Measurements from ENCODE around the gene MAPK8IP2.

MAPK8IP2 gene

DNA sequence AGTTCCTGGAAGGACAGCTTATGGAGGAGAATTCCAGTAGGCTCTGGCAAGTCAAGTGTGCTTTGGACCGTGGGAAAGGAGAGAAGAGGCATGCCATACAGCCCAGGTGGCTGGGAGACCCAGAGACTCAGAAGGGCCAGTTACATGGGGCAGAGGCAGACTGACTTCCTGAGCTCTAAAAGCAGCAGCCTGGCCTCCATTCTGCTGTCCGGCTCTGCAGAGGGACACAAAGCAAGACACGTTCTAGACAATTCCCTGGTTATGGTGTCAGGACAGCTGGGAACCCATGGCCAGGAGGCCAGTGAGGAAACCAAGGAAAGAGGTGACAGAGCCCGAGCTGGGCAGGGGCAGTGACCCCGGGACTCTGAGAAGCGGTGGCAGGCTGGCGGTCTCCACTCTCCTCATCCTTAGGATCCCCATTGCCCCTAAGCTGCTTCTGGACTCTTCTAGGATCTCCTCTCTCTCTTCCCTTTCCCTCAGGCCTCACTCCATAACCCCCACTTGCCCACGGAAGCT, 25.1 kb upstream of the MAPK8IP2 start:
- Histone ChIP-seq H3K9ac (ENCODE audit: low read depth in 1 of 2, low read length in 2 of 2) (no peak overlapping the region), H3K4me1 (ENCODE audit: control insufficient read depth in 2 of 2, insufficient read depth in 2 of 2, low read length in 2 of 2) (peaks cover 0 to 10% of the 10 kb centered on the region in 2 donors), H3K36me3 (ENCODE audit: control insufficient read depth in 2 of 2, insufficient read depth in 2 of 2, low read length in 2 of 2) (peaks cover 15 to 25% of the 10 kb centered on the region in 2 donors)

DNA sequence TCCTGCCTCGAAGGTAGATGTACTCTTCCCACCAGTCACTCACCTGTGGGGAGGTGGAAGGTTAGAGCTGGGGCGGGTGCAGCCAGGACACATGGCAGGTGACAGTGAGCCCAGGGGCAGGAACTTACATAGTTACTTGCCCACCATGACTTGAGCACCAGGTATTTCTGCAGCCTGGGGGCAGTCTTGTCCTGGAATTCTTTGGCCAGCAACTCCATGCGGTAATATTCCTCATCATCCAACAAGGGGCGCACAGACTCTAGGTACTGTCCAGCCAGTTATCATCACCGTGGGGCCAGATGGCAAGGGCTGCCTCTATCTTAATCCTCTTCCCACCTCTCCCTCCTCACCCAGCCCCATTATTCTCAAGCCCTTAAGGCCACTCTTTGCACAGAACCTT, 24.5 kb upstream of the MAPK8IP2 start:
- Histone ChIP-seq H3K27ac (ENCODE audit: low read depth in 2 of 2, low read length in 2 of 2) (no peak overlapping the region), H3K9me3 (ENCODE audit: control insufficient read depth in 2 of 2, low read length in 2 of 2) (no peaks in the 10 kb centered on the region), H3K9ac (ENCODE audit: low read depth in 1 of 2, low read length in 2 of 2) (no peak overlapping the region), H3K4me1 (ENCODE audit: control insufficient read depth in 2 of 2, insufficient read depth in 2 of 2, low read length in 2 of 2) (peaks cover 0 to 12% of the 10 kb centered on the region in 2 donors), H3K27me3 (ENCODE audit: control insufficient read depth in 2 of 2, insufficient read depth in 2 of 2, low read length in 2 of 2) (no peaks in the 10 kb centered on the region), H3K4me3 (ENCODE audit: low read length in 2 of 2) (no peak overlapping the region), H3K36me3 (ENCODE audit: control insufficient read depth in 2 of 2, insufficient read depth in 2 of 2, low read length in 2 of 2) (peaks cover 13 to 21% of the 10 kb centered on the region in 2 donors)

More for the DNA sequence above, 25.1 kb upstream of the MAPK8IP2 start:
- Histone ChIP-seq H3K27ac (ENCODE audit: low read depth in 2 of 2, low read length in 2 of 2) (no peak overlapping the region), H3K4me3 (ENCODE audit: low read length in 2 of 2) (no peak overlapping the region), H3K27me3 (ENCODE audit: control insufficient read depth in 2 of 2, insufficient read depth in 2 of 2, low read length in 2 of 2) (no peaks in the 10 kb centered on the region), H3K9me3 (ENCODE audit: control insufficient read depth in 2 of 2, low read length in 2 of 2) (no peaks in the 10 kb centered on the region)

DNA sequence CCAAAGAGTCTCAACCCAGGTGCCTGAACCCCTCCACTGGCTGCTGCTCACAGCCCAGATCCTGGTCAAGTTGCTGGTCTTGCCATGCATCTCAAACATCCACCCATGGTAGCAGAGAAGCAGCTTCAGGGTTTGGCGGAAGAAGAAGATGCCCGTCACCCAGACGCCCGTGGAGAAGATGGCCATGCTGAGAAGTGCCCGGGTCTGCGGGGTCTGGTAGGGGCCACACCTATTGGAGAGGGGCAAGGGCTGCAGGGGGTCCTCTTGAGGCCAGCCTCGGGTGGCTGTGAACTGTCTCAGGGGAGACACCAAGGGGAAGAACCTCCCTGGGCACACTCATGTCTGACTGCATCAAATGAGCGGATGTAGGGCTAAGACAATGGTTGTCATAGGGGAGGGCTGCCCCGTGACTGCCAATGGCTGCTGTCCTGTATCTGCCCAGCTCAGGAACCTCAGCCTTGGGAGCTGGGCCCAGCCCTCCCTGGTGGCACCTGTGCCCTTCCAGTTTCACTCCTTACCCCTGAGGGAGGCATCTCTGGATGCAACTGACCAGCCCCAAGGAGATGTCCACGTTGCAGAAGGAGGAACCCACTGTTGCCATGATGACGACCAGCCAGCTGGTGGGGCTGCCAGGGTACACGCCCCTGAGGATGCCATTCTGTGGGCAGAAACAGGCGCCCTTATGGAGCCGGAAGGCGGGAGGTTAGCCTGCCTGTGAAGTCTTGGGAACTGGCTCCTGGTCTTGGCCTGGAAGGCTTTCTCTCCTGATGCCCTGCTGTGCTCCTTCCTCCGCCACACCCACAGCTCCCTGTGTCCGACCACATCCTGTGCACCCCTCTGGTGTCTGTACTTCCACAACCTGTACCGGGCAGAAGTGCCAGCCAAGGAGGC, 23.5 kb upstream of the MAPK8IP2 start:
- H3K27me3 ChIP-seq (ENCODE audit: control insufficient read depth in 2 of 2, insufficient read depth in 2 of 2, low read length in 2 of 2) = no peaks in the 10 kb centered on the region
- peaks cover 8 to 18% of the 10 kb centered on the region in 2 donors for H3K36me3 ChIP-seq (ENCODE audit: control insufficient read depth in 2 of 2, insufficient read depth in 2 of 2, low read length in 2 of 2)
- H3K9ac ChIP-seq (ENCODE audit: low read depth in 1 of 2, low read length in 2 of 2) = no peak overlapping the region
- no peak overlapping the region for H3K27ac ChIP-seq (ENCODE audit: low read depth in 2 of 2, low read length in 2 of 2)
- H3K9me3 ChIP-seq (ENCODE audit: control insufficient read depth in 2 of 2, low read length in 2 of 2) = no peaks in the 10 kb centered on the region
- no peak overlapping the region for H3K4me3 ChIP-seq (ENCODE audit: low read length in 2 of 2)
- H3K4me1 ChIP-seq (ENCODE audit: control insufficient read depth in 2 of 2, insufficient read depth in 2 of 2, low read length in 2 of 2) = peaks cover 7 to 17% of the 10 kb centered on the region in 2 donors

DNA sequence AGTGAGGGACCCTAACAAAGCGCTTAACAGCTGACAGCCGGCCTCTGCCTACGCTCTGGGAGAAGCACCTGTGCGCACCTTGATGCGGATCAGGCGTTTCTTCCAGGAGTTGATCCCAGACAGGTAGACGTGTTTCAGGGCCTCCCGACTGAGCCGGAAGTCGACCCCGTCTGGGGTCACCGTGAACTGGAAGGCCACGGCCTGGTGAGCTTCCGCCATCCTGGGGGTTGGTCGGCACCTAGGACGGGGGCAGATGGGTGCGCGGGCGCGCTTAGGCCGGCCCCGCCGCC, 23.0 kb upstream of the MAPK8IP2 start:
- Histone ChIP-seq H3K9ac (ENCODE audit: low read depth in 1 of 2, low read length in 2 of 2) (no peak overlapping the region), H3K9me3 (ENCODE audit: control insufficient read depth in 2 of 2, low read length in 2 of 2) (no peaks in the 10 kb centered on the region), H3K4me1 (ENCODE audit: control insufficient read depth in 2 of 2, insufficient read depth in 2 of 2, low read length in 2 of 2) (peaks cover 7 to 17% of the 10 kb centered on the region in 2 donors), H3K4me3 (ENCODE audit: low read length in 2 of 2) (no peak overlapping the region), H3K36me3 (ENCODE audit: control insufficient read depth in 2 of 2, insufficient read depth in 2 of 2, low read length in 2 of 2) (peaks cover 8 to 15% of the 10 kb centered on the region in 2 donors), H3K27me3 (ENCODE audit: control insufficient read depth in 2 of 2, insufficient read depth in 2 of 2, low read length in 2 of 2) (no peaks in the 10 kb centered on the region), H3K27ac (ENCODE audit: low read depth in 2 of 2, low read length in 2 of 2) (no peak overlapping the region)

GRCh38 chr22:50577987-50578775, 22.4 kb upstream of the MAPK8IP2 start, which contains the start of gene CPT1B:
CPT1B (minus strand) TSS chr22:50578427; CDS start chr22:50577915, 512 bp downstream.
- H3K36me3 ChIP-seq (ENCODE audit: control insufficient read depth in 2 of 2, insufficient read depth in 2 of 2, low read length in 2 of 2) = peaks cover 8 to 15% of the 10 kb centered on the region in 2 donors
- no peak within 1 kb of the TSS for H3K27ac ChIP-seq (ENCODE audit: low read depth in 2 of 2, low read length in 2 of 2)
- H3K4me3 ChIP-seq (ENCODE audit: low read length in 2 of 2) = no peak within 1 kb of the TSS
- no peaks in the 10 kb centered on the region for H3K9me3 ChIP-seq (ENCODE audit: control insufficient read depth in 2 of 2, low read length in 2 of 2)
- no peaks in the 10 kb centered on the region for H3K27me3 ChIP-seq (ENCODE audit: control insufficient read depth in 2 of 2, insufficient read depth in 2 of 2, low read length in 2 of 2)
- peaks cover 7 to 17% of the 10 kb centered on the region in 2 donors for H3K4me1 ChIP-seq (ENCODE audit: control insufficient read depth in 2 of 2, insufficient read depth in 2 of 2, low read length in 2 of 2)
- no peak within 1 kb of the TSS for H3K9ac ChIP-seq (ENCODE audit: low read depth in 1 of 2, low read length in 2 of 2)

DNA sequence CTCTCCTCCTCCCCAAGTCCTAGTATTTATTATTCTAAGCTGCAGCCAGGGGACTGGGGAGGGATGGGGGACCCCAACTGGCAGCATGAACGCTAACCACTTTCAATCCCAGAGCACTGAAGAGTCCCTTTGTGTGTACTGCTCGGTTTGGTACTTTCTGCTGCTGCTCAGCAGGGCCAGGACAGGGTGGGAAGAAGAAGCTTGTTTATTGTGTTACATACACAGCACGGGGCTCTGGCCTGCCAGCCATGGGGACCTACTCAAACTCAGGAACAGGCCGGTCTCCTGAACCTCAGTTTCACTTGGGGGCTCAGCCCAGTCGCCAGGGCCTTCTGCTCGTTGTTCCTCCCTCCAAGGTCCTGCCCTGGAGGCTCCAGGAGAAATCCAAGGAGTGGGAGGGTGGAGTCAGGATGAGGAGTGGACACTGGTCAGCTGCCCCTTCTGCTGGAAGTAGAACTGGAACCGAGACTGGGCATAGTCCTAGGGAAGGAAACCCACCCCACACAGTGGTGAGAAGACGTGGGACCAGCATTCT, 21.8 kb upstream of the MAPK8IP2 start:
- H3K27me3 ChIP-seq (ENCODE audit: control insufficient read depth in 2 of 2, insufficient read depth in 2 of 2, low read length in 2 of 2) = no peaks in the 10 kb centered on the region
- peaks cover 8 to 15% of the 10 kb centered on the region in 2 donors for H3K36me3 ChIP-seq (ENCODE audit: control insufficient read depth in 2 of 2, insufficient read depth in 2 of 2, low read length in 2 of 2)
- no peak overlapping the region for H3K27ac ChIP-seq (ENCODE audit: low read depth in 2 of 2, low read length in 2 of 2)
- H3K4me3 ChIP-seq (ENCODE audit: low read length in 2 of 2) = no peak overlapping the region
- peaks cover 14 to 22% of the 10 kb centered on the region in 2 donors for H3K4me1 ChIP-seq (ENCODE audit: control insufficient read depth in 2 of 2, insufficient read depth in 2 of 2, low read length in 2 of 2)
- H3K9ac ChIP-seq (ENCODE audit: low read depth in 1 of 2, low read length in 2 of 2) = no peak overlapping the region
- H3K9me3 ChIP-seq (ENCODE audit: control insufficient read depth in 2 of 2, low read length in 2 of 2) = no peaks in the 10 kb centered on the region

GRCh38 chr22:50579752-50580151, 20.8 kb upstream of the MAPK8IP2 start:
- H3K9ac ChIP-seq (ENCODE audit: low read depth in 1 of 2, low read length in 2 of 2) = no peak overlapping the region
- H3K9me3 ChIP-seq (ENCODE audit: control insufficient read depth in 2 of 2, low read length in 2 of 2) = no peaks in the 10 kb centered on the region
- H3K4me3 ChIP-seq (ENCODE audit: low read length in 2 of 2) = no peak overlapping the region
- peaks cover 14 to 22% of the 10 kb centered on the region in 2 donors for H3K4me1 ChIP-seq (ENCODE audit: control insufficient read depth in 2 of 2, insufficient read depth in 2 of 2, low read length in 2 of 2)
- H3K36me3 ChIP-seq (ENCODE audit: control insufficient read depth in 2 of 2, insufficient read depth in 2 of 2, low read length in 2 of 2) = peaks cover 6 to 15% of the 10 kb centered on the region in 2 donors
- H3K27me3 ChIP-seq (ENCODE audit: control insufficient read depth in 2 of 2, insufficient read depth in 2 of 2, low read length in 2 of 2) = no peaks in the 10 kb centered on the region
- no peak overlapping the region for H3K27ac ChIP-seq (ENCODE audit: low read depth in 2 of 2, low read length in 2 of 2)

DNA sequence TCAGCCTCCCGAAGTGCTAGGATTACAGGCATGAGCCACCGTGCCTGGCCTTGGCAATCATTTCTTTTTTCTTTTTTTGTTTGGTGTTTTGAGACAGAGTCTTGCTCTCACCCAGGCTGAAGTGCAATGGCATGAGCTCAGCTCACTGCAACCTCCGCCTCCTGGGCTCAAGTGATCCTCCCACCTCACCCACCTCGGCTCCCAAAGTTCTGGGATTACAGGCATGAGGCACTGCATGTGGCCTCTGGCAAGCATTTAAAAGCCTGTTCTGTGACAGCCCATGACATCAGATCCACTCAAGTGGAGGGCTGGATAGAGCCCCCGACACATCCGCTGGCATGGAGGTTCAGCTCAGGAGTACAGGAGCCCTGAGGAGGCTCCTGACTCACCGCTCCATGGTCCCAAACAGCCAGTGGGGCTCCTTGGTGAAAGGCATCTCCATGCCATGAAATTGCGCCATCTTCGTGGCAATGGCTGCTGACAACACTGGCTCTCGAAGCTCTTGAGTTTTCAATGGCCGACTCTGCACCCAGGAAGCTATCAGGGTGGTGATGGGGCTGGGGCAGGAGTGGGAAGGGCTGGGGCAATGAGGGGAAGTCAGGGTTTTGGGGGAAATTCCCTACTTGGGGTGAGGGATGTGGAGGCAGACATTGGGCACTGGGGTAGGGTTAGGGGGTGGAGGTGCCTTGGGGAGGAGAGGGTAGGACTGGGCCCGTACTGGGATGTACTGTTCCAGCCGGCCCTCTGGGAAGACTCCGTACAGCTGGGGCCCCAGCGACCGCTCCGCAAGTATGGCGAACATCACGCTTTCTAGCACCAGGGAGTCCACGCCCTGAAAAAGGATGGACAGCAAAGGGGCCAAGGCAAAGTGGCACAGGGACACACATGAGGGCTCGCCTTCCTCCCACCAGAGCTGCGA, 19.3 kb upstream of the MAPK8IP2 start:
- Histone ChIP-seq H3K9ac (ENCODE audit: low read depth in 1 of 2, low read length in 2 of 2) (peak overlapping the region; percentile 94), H3K27me3 (ENCODE audit: control insufficient read depth in 2 of 2, insufficient read depth in 2 of 2, low read length in 2 of 2) (no peaks in the 10 kb centered on the region), H3K4me3 (ENCODE audit: low read length in 2 of 2) (peak overlapping the region; percentile 70 to 89), H3K27ac (ENCODE audit: low read depth in 2 of 2, low read length in 2 of 2) (peak overlapping the region in 1 of 2 donors; percentile 99), H3K4me1 (ENCODE audit: control insufficient read depth in 2 of 2, insufficient read depth in 2 of 2, low read length in 2 of 2) (peaks cover 14 to 22% of the 10 kb centered on the region in 2 donors), H3K36me3 (ENCODE audit: control insufficient read depth in 2 of 2, insufficient read depth in 2 of 2, low read length in 2 of 2) (peaks cover 6 to 15% of the 10 kb centered on the region in 2 donors), H3K9me3 (ENCODE audit: control insufficient read depth in 2 of 2, low read length in 2 of 2) (no peaks in the 10 kb centered on the region)

DNA sequence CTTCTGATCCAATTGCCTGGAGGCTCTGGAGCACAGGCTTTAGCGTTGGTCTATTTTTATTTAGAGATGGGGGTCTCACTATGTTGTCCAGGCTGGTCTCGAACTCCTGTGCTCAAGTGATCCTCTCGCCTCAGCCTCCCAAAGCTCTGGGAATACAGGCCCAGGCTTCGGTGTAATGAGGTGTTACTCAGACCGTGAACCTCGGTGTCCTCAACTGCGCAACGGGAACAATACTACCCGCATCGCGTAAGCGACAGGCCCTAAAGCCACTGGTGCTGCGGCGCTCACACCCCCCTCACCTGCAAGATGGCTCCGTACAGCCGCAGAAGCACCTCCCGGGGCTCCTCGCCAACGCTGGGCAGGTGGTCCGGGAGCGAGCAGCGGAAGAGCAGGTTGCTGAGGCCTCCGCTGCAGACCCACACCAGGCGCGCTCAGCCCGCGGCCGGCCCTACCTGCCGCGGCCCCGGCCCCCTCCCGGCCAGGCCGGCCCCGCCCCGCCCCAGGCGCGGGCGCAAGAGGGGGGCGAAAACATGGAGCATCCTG, 18.6 kb upstream of the MAPK8IP2 start:
- Histone ChIP-seq H3K36me3 (ENCODE audit: control insufficient read depth in 2 of 2, insufficient read depth in 2 of 2, low read length in 2 of 2) (peaks cover 6 to 15% of the 10 kb centered on the region in 2 donors), H3K9ac (ENCODE audit: low read depth in 1 of 2, low read length in 2 of 2) (peak overlapping the region; percentile 94)

More for the DNA sequence above, 18.6 kb upstream of the MAPK8IP2 start:
- Histone ChIP-seq H3K4me3 (ENCODE audit: low read length in 2 of 2) (peak overlapping the region; percentile 70 to 89), H3K27me3 (ENCODE audit: control insufficient read depth in 2 of 2, insufficient read depth in 2 of 2, low read length in 2 of 2) (no peaks in the 10 kb centered on the region), H3K9me3 (ENCODE audit: control insufficient read depth in 2 of 2, low read length in 2 of 2) (no peaks in the 10 kb centered on the region), H3K4me1 (ENCODE audit: control insufficient read depth in 2 of 2, insufficient read depth in 2 of 2, low read length in 2 of 2) (peaks cover 14 to 22% of the 10 kb centered on the region in 2 donors), H3K27ac (ENCODE audit: low read depth in 2 of 2, low read length in 2 of 2) (peak overlapping the region; percentile 99)

All from mucosa of rectum (tissue), 2 donors.